SK-N-SH (cell line): ENCODE results near the gene MUC12. TPM values are rescaled to one million over a fixed set of nuclear protein-coding genes. Genes with fewer than 3 reads are reported as not detected.

ENCODE experiments used
- CTCF ChIA-PET: fragments of 300-600, 350-600 bp; formaldehyde crosslinking; extraction: SDS; loops from one replicate; lab custom pipeline; 2021; lab: Yijun Ruan, JAX
- POLR2A ChIA-PET: fragments of 350-600 bp; sonication (Branson Sonifier 250); formaldehyde crosslinking; extraction: SDS; loops from one replicate; lab custom pipeline; 2020; ENCODE audit warnings: antibody characterized with exemption, inconsistent platforms; lab: Yijun Ruan, JAX
- DNase-seq: peaks from one replicate; pipeline ENCODE4 v3.0.0; 2012
- H2AFZ ChIP-seq: fragments of 200-600 bp; sonication (generic); 2 replicates; pipeline ENCODE4 v1.8.1; 2016; ENCODE audit warnings: antibody characterized with exemption, mild to moderate bottlenecking, low read depth
- H3F3A ChIP-seq: fragments of 200-600 bp; sonication (generic); replicated peaks from 2 replicates; pipeline ENCODE3; 2016; ENCODE audit warnings: antibody characterized with exemption, mild to moderate bottlenecking; ENCODE audit not compliant: insufficient read depth
- H3K27ac ChIP-seq, 2 experiments: fragments of 200-500 bp in 1 of 2; fragments of 200-600 bp in 1 of 2; sonication (Bioruptor generic) in 1 of 2; sonication (generic), shearing (Covaris generic) in 1 of 2; 2 replicates each; pipeline versions ENCODE4 v1.5.1 to v1.6.1; 2014 to 2016; ENCODE audit warnings: low read depth in 2 of 2, inconsistent platforms in 1 of 2, low read length in 1 of 2, mild to moderate bottlenecking in 1 of 2, mixed read lengths in 1 of 2
- H3K27me3 ChIP-seq: fragments of 200-600 bp; sonication (generic), shearing (Covaris generic); 2 replicates; pipeline ENCODE4 v1.6.1; 2016; ENCODE audit warnings: mixed run types; ENCODE audit not compliant: insufficient read depth
- H3K36me3 ChIP-seq, 2 experiments: fragments of 200-500 bp in 1 of 2; fragments of 200-600 bp in 1 of 2; sonication (Bioruptor generic) in 1 of 2; sonication (generic) in 1 of 2; replicated peaks in 1 of 2; 2 replicates each; pipeline versions ENCODE3 to v1.5.1; 2014 to 2016; ENCODE audit warnings: low read length in 1 of 2, mild to moderate bottlenecking in 1 of 2; ENCODE audit not compliant: insufficient read depth in 2 of 2, control insufficient read depth in 1 of 2
- H3K4me1 ChIP-seq, 2 experiments: fragments of 200-500 bp in 1 of 2; fragments of 200-600 bp in 1 of 2; sonication (Bioruptor generic) in 1 of 2; sonication (generic), shearing (Covaris generic) in 1 of 2; 2 replicates each; pipeline versions ENCODE4 v1.5.1 to v1.6.1; 2014 to 2016; ENCODE audit warnings: low read depth in 1 of 2, low read length in 1 of 2, mixed run types in 1 of 2; ENCODE audit not compliant: insufficient read depth in 2 of 2, control insufficient read depth in 1 of 2
- H3K4me2 ChIP-seq: fragments of 200-600 bp; sonication (generic), shearing (Covaris generic); 2 replicates; pipeline ENCODE4 v1.6.1; 2017; ENCODE audit warnings: mixed run types
- H3K4me3 ChIP-seq, 2 experiments: fragments of 200-500 bp in 1 of 2; fragments of 200-600 bp in 1 of 2; sonication (Bioruptor generic) in 1 of 2; sonication (generic), shearing (Covaris generic) in 1 of 2; 2 replicates each; pipeline versions ENCODE4 v1.5.1 to v1.8.1; 2014 to 2016; ENCODE audit warnings: low read depth in 2 of 2, inconsistent platforms in 1 of 2, low read length in 1 of 2, mild to moderate bottlenecking in 1 of 2, mixed read lengths in 1 of 2, moderate library complexity in 1 of 2
- H3K79me2 ChIP-seq: fragments of 200-600 bp; sonication (generic); 2 replicates; pipeline ENCODE4 v1.8.1; 2017; ENCODE audit warnings: mild to moderate bottlenecking; ENCODE audit not compliant: insufficient read depth
- H3K9ac ChIP-seq: fragments of 200-600 bp; sonication (generic); 2 replicates; pipeline ENCODE4 v1.6.1; 2017; ENCODE audit warnings: mixed run types
- H3K9me2 ChIP-seq: fragments of 200-600 bp; sonication (generic); 2 replicates; pipeline ENCODE4 v1.6.1; 2017; ENCODE audit warnings: mixed run types
- H3K9me3 ChIP-seq: fragments of 200-600 bp; sonication (generic); 2 replicates; pipeline ENCODE4 v1.6.1; 2017; ENCODE audit warnings: mixed run types, mild to moderate bottlenecking, moderate library complexity
- H4K20me1 ChIP-seq: fragments of 200-600 bp; sonication (generic); 2 replicates; pipeline ENCODE4 v1.6.1; 2017; ENCODE audit warnings: mild to moderate bottlenecking, mixed run types; ENCODE audit not compliant: insufficient read depth
- CTCF ChIP-seq: fragments of 200-600 bp; sonication (generic); IDR thresholded peaks from 2 replicates; pipeline ENCODE4 v1.6.1; 2017; ENCODE audit warnings: antibody characterized with exemption, mild to moderate bottlenecking, moderate library complexity
- IRF3 ChIP-seq: fragments of 150-350 bp; IDR thresholded peaks from 2 replicates; pipeline ENCODE4 v1.6.1; 2016; ENCODE audit warnings: mild to moderate bottlenecking, low read depth, low read length
- POLR2AphosphoS5 ChIP-seq: IDR thresholded peaks from 2 replicates; pipeline ENCODE4 v1.6.1; 2012; ENCODE audit warnings: low read depth, low read length
- REST ChIP-seq: IDR thresholded peaks from 2 replicates; pipeline ENCODE4 v1.6.1; 2012; ENCODE audit warnings: mild to moderate bottlenecking, low read depth, low read length, moderate library complexity
- SIN3A ChIP-seq: IDR thresholded peaks from 2 replicates; pipeline ENCODE4 v1.6.1; 2012; ENCODE audit warnings: low read depth, mild to moderate bottlenecking, low read length, moderate library complexity, borderline replicate concordance
- WGBS: methylation state at CpG from one replicate; pipeline ENCODE4 v1.1.6; 2017; ENCODE audit warnings: low lambda C conversion rate; 5-methylcytosine and 5-hydroxymethylcytosine counted together
- polyA plus RNA-seq, 3 experiments: library from polyadenylated mRNA; depleted of rRNA; stranded (reverse); fragments of >200 nt; gene quantifications; 2 replicates each; pipeline ENCODE4 v1.2.3, GENCODE V29; 2012
- TF ChIP-seq, protein P1 (sequence below): IDR thresholded peaks from 2 replicates; pipeline ENCODE4 v1.4.0; 2012; ENCODE audit warnings: low read depth

Gene MUC12
- polyA plus RNA-seq, 1 of the 3 experiments (the other 2 are of a cell fraction), result not detected

GRCh38 chr7:100962537-100962936 lies 6.8 kb upstream of the MUC12 start (continued):
- no peak for TF ChIP-seq SIN3A

GRCh38 chr7:100963386-100963785 lies 6.0 kb upstream of the MUC12 start:
- Histone ChIP-seq H3K9ac (no peak overlapping the region), H3F3A (no peaks in the 10 kb centered on the region), H2AFZ (no peak overlapping the region), H3K4me1 (peaks cover 0 to 7% of the 10 kb centered on the region in 2 experiments; a peak in 1 of 4 replicates), H3K4me2 (no peak overlapping the region), H4K20me1 (no peaks in the 10 kb centered on the region), H3K9me3 (no peaks in the 10 kb centered on the region), H3K9me2 (no peaks in the 10 kb centered on the region), H3K27ac (no peak overlapping the region), H3K36me3 (no peaks in the 10 kb centered on the region), H3K79me2 (no peaks in the 10 kb centered on the region), H3K27me3 (peaks cover 92% of the 10 kb centered on the region), H3K4me3 (no peak overlapping the region)
- no peak for TF ChIP-seq CTCF
- no peak for TF ChIP-seq IRF3
- TF ChIP-seq REST, result no peak
- DNase-seq, result no peak
- CTCF ChIA-PET, result no interaction called here
- POLR2A ChIA-PET, result no interaction called here
- 18% methylated on average over 12 of the region's 12 CpGs for WGBS

DNA sequence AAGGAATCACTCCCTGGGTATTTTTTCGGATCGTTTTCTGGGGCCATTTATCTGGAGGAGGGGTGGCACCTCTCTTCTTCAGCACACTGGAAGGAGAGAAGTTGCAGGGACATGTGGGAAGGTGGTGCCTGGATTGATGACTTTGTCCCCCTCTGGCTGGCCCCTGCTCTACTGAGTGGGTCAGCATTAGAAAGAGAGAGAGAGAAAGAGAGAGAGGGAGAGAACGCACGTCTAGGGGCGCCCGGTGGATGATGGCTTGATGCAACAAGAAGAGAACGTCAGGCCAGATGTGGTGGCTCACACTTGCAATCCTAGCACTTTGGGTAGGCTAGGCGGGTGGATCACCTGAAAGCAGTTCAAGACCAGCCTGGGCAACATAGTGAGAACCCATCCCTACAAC lies 5.5 kb upstream of the MUC12 start:
- CTCF ChIA-PET, result interaction anchor here (1.1 to 2.4 kb wide), 2 partner anchors 95 to 114 kb away, joined by 4 to 21 read pairs; no protein-coding TSS in a partner anchor
- peaks cover 97% of the 10 kb centered on the region for H3K27me3 ChIP-seq
- no peaks in the 10 kb centered on the region for H3K9me2 ChIP-seq
- 38% methylated on average over 8 of the region's 8 CpGs for WGBS
- no peaks in the 10 kb centered on the region for H3K9me3 ChIP-seq
- H2AFZ ChIP-seq, result no peak overlapping the region
- no peak overlapping the region for H3K27ac ChIP-seq
- H3K79me2 ChIP-seq, result no peaks in the 10 kb centered on the region
- no peaks in the 10 kb centered on the region for H3K36me3 ChIP-seq
- no peak overlapping the region for H3K9ac ChIP-seq
- TF ChIP-seq, protein P1, sequence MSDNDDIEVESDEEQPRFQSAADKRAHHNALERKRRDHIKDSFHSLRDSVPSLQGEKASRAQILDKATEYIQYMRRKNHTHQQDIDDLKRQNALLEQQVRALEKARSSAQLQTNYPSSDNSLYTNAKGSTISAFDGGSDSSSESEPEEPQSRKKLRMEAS, result no peak
- no peak for TF ChIP-seq POLR2AphosphoS5
- H3K4me3 ChIP-seq, result no peak overlapping the region
- H4K20me1 ChIP-seq, result no peaks in the 10 kb centered on the region
- H3K4me1 ChIP-seq, result peaks cover 0 to 7% of the 10 kb centered on the region in 2 experiments; a peak in 1 of 4 replicates
- DNase-seq, result no peak
- no peaks in the 10 kb centered on the region for H3F3A ChIP-seq
- no peak overlapping the region for H3K4me2 ChIP-seq
- POLR2A ChIA-PET, result no interaction called here
